ENCODE results near the gene DNAH9. TPM values are rescaled to one million over a fixed set of nuclear protein-coding genes. Genes with fewer than 3 reads are reported as not detected.

Gene DNAH9
- total and polyA plus RNA-seq, 2 of the 8 experiments (the other 6 are each of a cell fraction or from before 2014, with no cell fraction given) = 0.21 to 0.86 TPM

GRCh38 chr17:11921296-11921695 lies 323.0 kb downstream of the DNAH9 start:
- H2BK12ac ChIP-seq (ENCODE audit: low read depth, low read length) = no peak overlapping the region
- H3K18ac ChIP-seq (ENCODE audit: extremely low read depth, low read length) = no peak overlapping the region
- H2BK5ac ChIP-seq (ENCODE audit: low read depth, low read length) = no peak overlapping the region
- H3K9ac ChIP-seq (replicated peaks in 1 of 4; ENCODE audit: extremely low read depth in 1 of 4, low read depth in 3 of 4, low read length in 3 of 4) = no peak overlapping the region
- FAIRE-seq = no peak
- no peak for DNase-seq (ENCODE audit: low read depth in 1 of 2, low spot score in 2 of 2)
- H3K23me2 ChIP-seq (ENCODE audit: low read depth, low read length) = no peaks in the 10 kb centered on the region
- no peak overlapping the region for H3K4me3 ChIP-seq (ENCODE audit: extremely low read depth in 1 of 4, insufficient read depth in 2 of 4, low read depth in 3 of 4, low read length in 4 of 4)
- H3K4ac ChIP-seq (replicated peaks; ENCODE audit: insufficient read length, low read depth, low read length) = no peak overlapping the region
- no peak overlapping the region for H3K27ac ChIP-seq (ENCODE audit: low read depth, low read length)
- H2AFZ ChIP-seq (ENCODE audit: low read length) = no peak overlapping the region
- H3K4me2 ChIP-seq (ENCODE audit: insufficient read depth in 1 of 2, low read depth in 2 of 2, low read length in 2 of 2) = no peak overlapping the region
- no peak overlapping the region for H3K23ac ChIP-seq (ENCODE audit: insufficient read length)
- H4K8ac ChIP-seq (ENCODE audit: extremely low read depth, insufficient read depth, low read length) = no peak overlapping the region
- H4K20me1 ChIP-seq (replicated peaks in 1 of 2; ENCODE audit: control insufficient read depth in 1 of 2, insufficient read depth in 2 of 2, low read length in 2 of 2) = no peaks in the 10 kb centered on the region
- H3K14ac ChIP-seq (ENCODE audit: insufficient read length) = no peak overlapping the region
- no peaks in the 10 kb centered on the region for H3K36me3 ChIP-seq (ENCODE audit: control insufficient read depth in 2 of 4, insufficient read depth in 4 of 4, low read length in 3 of 4)
- H3K9me3 ChIP-seq (ENCODE audit: insufficient read depth in 2 of 2, low read depth in 1 of 2, low read length in 1 of 2) = no peaks in the 10 kb centered on the region
- H3K56ac ChIP-seq (replicated peaks; ENCODE audit: insufficient read length, low read depth, low read length) = no peak overlapping the region
- peaks cover 0 to 3% (median 0%) of the 10 kb centered on the region in 4 experiments; a peak in 1 of 7 replicates for H3K4me1 ChIP-seq (replicated peaks in 1 of 4; ENCODE audit: control insufficient read depth in 3 of 4, insufficient read depth in 4 of 4, low read length in 3 of 4)
- WGBS, 2 experiments (ENCODE audit: extremely low coverage in 1 of 2, insufficient coverage in 1 of 2, insufficient read length in 1 of 2, insufficient replicate concordance in 2 of 2, low coverage in 1 of 2, low lambda C conversion rate in 2 of 2, missing lambda C conversion rate in 1 of 2) = 86% methylated on average over 6 of the region's 6 CpGs; no CpG with 5 or more reads in 1 of the 2 experiments
- POLR2A ChIA-PET (ENCODE audit: partially characterized antibody) = no interaction called here
- H3K79me2 ChIP-seq (ENCODE audit: control insufficient read depth in 1 of 2, insufficient read depth in 2 of 2, low read length in 2 of 2) = no peaks in the 10 kb centered on the region
- CTCF ChIA-PET (ENCODE audit: partially characterized antibody) = no interaction called here
- H3K27me3 ChIP-seq (replicated peaks in 1 of 4; ENCODE audit: control insufficient read depth in 3 of 4, extremely low read depth in 1 of 4, insufficient read depth in 3 of 4, low read length in 3 of 4) = no peaks in the 10 kb centered on the region
- no peak overlapping the region for H2BK120ac ChIP-seq (replicated peaks; ENCODE audit: low read depth, low read length)
- no peak for TF ChIP-seq HDAC2 (IDR thresholded peaks at IDR 0.05; ENCODE audit: borderline replicate concordance in 1 of 2, low read depth in 2 of 2, low read length in 2 of 2)
- H2BK20ac ChIP-seq (ENCODE audit: low read length) = no peak overlapping the region
- no peak overlapping the region for H4K5ac ChIP-seq (ENCODE audit: insufficient read length, low read depth, low read length)
- no peaks in the 10 kb centered on the region for H3K79me1 ChIP-seq (ENCODE audit: low read depth, low read length)
- no peak overlapping the region for H2BK15ac ChIP-seq (ENCODE audit: low read length)
- H2AK5ac ChIP-seq (ENCODE audit: low read depth, low read length) = no peak overlapping the region
- H4K91ac ChIP-seq (replicated peaks; ENCODE audit: insufficient read length, low read length) = no peak overlapping the region

Data from H1 (cell line).